ENCODE data around the gene KIF1B.
A peak's percentile ranks its signal among the peaks of the same experiment; 100 is the strongest.
"Not testable (repeated sequence)": the region's sequence is repeated elsewhere in the genome, so short reads cannot be mapped to it uniquely, and the experiment has no call there.

The KIF1B gene

DNA sequence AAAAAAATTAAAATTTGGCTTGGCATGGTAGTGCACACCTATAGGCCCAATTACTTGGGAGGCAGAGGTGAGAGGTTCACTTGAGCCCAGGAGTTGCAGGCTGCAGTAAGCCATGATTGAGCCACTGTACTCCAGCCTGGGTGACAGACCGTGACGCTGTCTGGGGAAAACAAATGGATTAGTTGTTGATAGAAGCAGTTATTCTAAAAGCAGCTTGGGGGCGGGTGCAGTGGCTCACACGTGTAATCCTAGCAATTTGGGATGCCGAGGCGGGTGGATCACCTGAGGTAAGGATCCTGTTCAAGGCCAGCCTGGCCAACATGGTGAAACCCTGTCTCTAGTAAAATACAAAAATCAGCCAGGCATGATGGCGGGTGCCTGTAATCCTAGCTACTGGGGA lies 40.3 kb downstream of the KIF1B start:
- DNase-seq (ENCODE audit: low read depth): no peak

DNA sequence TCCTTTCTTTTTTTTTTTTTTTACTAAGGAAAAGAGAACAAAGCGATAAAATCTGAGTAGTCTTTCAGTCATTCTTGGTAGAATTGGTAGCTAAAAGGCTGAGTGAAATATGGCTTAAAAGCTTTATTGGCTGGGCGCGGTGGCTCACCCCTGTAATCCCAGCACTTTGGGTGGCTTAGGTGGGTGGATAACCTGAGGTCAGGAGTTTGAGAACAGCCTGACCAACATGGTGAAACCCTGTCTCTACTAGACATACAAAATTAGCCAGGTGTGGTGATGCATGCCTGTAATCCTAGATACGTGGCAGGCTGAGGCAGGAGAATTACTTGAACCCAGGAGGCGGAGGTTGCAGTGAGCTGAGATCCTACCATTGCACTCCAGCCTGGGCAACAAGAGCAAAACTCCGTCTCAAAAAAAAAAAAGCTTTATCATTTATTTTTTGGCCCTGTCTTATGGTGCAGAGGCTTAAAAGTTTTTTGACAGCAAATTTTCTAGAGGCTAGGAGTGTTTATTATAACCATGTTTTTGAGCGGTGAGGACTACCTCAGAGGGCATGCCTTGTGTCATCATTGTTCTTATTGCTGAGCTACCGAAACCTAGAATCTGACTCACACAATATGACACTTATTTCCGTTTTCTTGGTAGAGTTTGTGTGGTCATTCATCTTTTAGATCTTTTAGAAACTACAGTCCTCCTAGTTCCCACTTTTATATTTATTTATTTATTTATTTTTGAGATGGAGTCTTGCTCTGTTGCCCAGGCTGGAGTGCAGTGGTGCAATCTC lies 41.1 kb downstream of the KIF1B start:
- H3K4me3 ChIP-seq (ENCODE audit: low read length); DNase-seq (ENCODE audit: low read depth): not testable (repeated sequence)

More for the DNA sequence above, 40.3 kb downstream of the KIF1B start:
- TF ChIP-seq, protein P1, sequence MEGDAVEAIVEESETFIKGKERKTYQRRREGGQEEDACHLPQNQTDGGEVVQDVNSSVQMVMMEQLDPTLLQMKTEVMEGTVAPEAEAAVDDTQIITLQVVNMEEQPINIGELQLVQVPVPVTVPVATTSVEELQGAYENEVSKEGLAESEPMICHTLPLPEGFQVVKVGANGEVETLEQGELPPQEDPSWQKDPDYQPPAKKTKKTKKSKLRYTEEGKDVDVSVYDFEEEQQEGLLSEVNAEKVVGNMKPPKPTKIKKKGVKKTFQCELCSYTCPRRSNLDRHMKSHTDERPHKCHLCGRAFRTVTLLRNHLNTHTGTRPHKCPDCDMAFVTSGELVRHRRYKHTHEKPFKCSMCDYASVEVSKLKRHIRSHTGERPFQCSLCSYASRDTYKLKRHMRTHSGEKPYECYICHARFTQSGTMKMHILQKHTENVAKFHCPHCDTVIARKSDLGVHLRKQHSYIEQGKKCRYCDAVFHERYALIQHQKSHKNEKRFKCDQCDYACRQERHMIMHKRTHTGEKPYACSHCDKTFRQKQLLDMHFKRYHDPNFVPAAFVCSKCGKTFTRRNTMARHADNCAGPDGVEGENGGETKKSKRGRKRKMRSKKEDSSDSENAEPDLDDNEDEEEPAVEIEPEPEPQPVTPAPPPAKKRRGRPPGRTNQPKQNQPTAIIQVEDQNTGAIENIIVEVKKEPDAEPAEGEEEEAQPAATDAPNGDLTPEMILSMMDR (conservative IDR thresholded peaks at IDR 0.05; ENCODE audit: low read depth, low read length): no peak
- no peak overlapping the region for H3K4me3 ChIP-seq (ENCODE audit: low read length)

DNA sequence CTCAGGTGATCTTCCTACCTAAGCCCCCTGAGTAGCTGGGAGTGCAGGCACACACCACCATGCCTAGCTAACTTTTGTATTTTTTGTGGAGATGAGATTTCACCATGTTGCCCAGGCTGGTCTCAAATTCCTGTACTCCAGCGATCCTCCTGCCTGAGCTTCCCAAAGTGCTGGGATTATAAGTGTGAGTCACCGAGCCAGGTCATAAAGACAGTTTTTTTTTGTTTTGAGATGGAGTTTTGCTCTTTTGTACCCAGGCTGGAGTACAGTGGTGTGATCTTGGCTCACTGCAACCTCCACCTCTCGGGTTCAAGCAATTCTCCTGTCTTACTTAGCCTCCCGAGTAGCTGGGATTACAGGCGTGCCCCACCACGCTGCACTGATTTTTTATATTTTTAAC lies 42.1 kb downstream of the KIF1B start:
- no peak overlapping the region for H3K4me3 ChIP-seq (ENCODE audit: low read length)
- TF ChIP-seq, protein P1 (conservative IDR thresholded peaks at IDR 0.05; ENCODE audit: low read depth, low read length): no peak
- peak; percentile 54 for DNase-seq (ENCODE audit: low read depth)

DNA sequence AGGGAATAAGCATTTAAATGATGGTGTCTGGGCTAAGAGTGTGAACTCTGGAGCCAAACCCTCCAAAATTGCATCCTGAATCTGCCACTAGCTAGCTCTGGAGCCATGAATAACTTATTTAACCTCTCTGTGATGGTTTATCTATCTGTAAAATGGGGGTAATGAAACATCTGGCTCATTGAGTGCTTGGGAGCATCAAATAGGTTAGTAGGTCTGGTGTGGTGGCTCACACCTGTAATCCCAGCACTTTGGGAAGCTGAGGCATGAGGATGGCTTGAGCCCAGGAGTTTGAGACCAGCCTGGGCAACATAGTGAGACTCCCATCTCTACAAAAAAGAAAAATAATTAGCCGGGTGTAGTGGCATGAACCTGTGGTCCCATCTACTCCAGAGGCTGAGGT lies 42.8 kb downstream of the KIF1B start:
- H3K4me3 ChIP-seq (ENCODE audit: low read length): no peak overlapping the region
- no peak for DNase-seq (ENCODE audit: low read depth)
- TF ChIP-seq, protein P1 (conservative IDR thresholded peaks at IDR 0.05; ENCODE audit: low read depth, low read length): no peak

DNA sequence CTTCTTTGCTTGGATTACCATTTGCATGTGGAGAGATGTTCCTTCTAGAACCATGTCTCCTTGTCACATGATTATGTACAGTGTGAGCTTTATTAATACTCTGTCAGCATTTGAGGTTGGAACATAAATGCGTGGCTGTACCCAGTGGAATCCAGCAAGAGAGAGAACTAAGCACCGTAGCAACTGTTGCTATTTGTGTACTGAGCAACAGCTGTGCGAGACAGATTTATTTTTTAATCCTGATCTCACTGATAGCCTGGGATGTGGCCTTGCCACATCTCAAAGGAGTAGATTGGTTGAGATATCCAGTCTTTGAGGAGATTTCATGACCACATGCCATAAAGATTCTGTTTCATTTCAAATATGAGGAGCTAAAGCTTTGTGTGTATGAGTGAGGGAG lies 43.4 kb downstream of the KIF1B start:
- H3K4me3 ChIP-seq (ENCODE audit: low read length): no peak overlapping the region
- TF ChIP-seq, protein P1 (conservative IDR thresholded peaks at IDR 0.05; ENCODE audit: low read depth, low read length): no peak
- peak; percentile 97 for DNase-seq (ENCODE audit: low read depth)

DNA sequence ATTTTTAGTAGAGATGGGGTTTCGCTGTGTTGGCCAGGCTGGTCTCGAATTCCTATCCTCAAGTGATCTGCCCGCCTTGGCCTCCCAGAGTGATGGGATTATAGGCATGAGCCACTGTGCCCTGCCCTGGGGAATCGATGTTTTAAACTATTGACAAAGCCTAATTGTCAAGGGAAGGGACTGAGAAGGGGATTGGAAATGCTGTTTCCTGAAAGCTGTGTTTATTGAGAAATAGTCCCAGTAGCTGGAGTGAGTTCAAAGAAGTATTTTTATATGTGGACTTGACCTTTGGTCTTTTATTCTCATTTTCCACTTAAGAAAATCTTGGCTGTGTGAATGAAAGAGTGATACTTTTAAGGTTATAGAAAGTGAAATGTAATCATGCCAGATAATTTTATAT lies 47.5 kb downstream of the KIF1B start:
- TF ChIP-seq, protein P1 (conservative IDR thresholded peaks at IDR 0.05; ENCODE audit: low read depth, low read length): no peak
- no peak overlapping the region for H3K4me3 ChIP-seq (ENCODE audit: low read length)
- no peak for DNase-seq (ENCODE audit: low read depth)

DNA sequence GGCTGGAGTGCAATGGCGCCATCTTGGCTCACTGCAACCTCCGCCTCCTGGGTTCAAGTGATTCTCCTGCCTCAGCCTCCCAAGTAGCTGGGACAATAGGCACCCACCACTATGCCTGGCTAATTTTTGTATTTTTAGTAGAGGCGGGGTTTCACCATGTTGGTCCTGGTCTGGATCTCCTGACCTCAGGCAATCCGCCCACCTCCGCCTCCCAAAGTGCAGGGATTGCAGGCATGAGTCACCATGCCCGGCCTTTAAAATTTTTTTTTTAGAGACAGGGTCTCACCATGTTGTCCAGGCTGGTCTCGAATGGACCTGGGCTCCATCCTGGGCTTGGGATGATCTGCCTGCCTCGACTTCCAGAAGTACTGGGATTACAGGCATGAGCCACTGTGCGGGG lies 49.2 kb downstream of the KIF1B start:
- DNase-seq (ENCODE audit: low read depth); H3K4me3 ChIP-seq (ENCODE audit: low read length): not testable (repeated sequence)

DNA sequence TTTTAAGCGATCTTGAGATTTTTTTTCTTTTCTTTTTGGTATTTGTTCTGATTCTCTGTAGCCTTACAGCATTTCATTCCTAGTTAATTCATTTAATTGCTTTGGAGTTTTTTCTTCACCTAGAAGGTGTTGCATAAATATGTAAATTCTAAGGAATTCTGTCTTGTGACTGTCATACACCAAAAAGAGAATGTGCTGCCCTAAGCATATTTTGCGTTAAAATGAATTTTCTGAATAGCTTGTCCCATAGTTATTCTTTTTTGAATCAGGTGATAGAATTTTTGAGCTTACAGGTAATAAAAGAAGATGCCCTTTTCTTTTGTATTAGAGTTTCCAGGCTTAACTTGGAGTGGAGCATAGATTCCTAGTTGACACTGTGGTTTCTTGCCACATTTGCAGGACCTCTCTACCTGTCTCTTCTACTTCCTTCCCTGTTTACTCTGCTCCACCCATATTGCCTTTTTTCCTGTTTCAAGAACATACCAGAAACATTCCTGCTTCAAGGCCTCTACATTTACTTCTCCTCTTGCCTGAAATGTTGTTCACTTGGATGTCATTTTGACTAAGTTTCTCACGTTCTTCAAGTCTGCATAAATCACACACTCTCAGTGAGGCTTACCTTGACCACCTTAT lies 53.2 kb downstream of the KIF1B start:
- no peak overlapping the region for H3K4me3 ChIP-seq (ENCODE audit: low read length)
- DNase-seq (ENCODE audit: low read depth): no peak
- TF ChIP-seq, protein P1 (conservative IDR thresholded peaks at IDR 0.05; ENCODE audit: low read depth, low read length): no peak

Measured in retinal pigment epithelial cell (primary cell).